Left ventricle myocardium superior (tissue), 1 donor: ENCODE results near the gene CXXC1. TPM values are rescaled to one million over a fixed set of nuclear protein-coding genes. Genes with fewer than 3 reads are reported as not detected.
"Not testable (repeated sequence)": the region's sequence is repeated elsewhere in the genome, so short reads cannot be mapped to it uniquely, and the experiment has no call there.

Source experiments
- ATAC-seq: fragments of 200-7000 bp; cut with Tn5 transposase; one replicate; pipeline ENCODE4 v1.9.1; 2020; ENCODE audit warnings: mild to moderate bottlenecking, moderate library complexity
- DNase-seq: peaks from one replicate; pipeline ENCODE4 v3.0.0-alpha.2; 2020
- intact Hi-C: fragments of 100-400 bp; cut with micrococcal nuclease; formaldehyde crosslinking; loops from one replicate; pipeline ENCODE4 v1.11.0; 2022
- long read RNA-seq: library from polyadenylated mRNA; unstranded; transcript quantifications from one replicate; pipeline ENCODE4 v2.0.0, GENCODE V29; 2021
- total RNA-seq: library from RNA; stranded (reverse); fragmentation: NEBNext Ultra II Directional; extraction: Animal tissue kit (Norgen Biotek cat#: 25700); gene quantifications from one replicate; pipeline ENCODE4 v1.2.1, GENCODE V29; 2021
- donor health status: DM: no; HTN: yes; CAD: no; lungs with severe emphysema.

CXXC1 gene
- 38.2 TPM for total RNA-seq
- long read RNA-seq, transcript CXXC1-201 (15 exons, 2,936 nt), result major isoform, 27 of 50 reads
- long read RNA-seq, partial matches to known transcripts, result 8 of 50 reads
- long read RNA-seq, other reads (novel, unspliced or antisense), result 11 of 50 reads

DNA sequence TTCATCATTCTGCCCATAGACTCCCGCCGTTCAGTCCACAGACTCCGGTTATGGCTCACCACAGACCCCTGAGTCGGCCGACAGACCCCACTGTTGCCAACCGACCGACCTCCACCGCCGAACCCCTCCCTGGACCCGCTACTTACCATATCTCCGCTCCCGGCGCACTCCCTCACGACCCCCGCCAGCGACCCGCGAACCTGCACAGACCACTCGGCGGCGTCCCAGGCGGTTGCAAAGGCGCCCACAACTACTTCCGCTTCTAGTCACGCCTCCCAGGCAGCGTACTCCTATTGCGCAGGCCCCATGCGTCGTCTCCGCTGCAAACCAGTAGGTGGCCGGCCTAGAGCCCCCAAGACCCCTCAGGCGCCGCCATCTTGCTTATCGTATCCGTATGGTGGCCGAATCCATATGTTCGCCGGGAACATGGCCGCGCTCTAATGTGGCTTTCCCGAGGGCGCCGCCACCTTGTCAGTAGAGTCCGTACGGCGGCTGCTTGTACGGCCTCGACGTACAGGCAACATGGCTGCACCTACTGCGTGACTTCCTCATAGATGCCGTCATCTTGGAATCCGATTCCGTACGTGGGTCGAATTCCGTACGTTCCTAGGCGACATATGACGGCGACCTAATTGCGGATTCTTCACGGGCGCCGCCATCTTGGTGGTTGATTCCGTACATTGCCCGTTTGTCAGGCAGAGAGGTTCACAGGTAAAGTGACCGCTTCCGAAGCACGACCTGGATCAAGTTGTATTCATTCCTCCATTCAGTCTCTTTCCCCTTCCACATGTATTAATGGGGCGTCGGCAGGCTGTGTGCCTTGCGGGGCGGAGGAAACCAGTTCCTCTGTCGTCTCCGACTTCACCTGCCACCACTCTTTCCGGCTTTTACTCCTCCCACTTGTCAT lies at the start of gene CXXC1:
Gene CXXC1 (minus strand): TSS at position 252 of the 907 bp plus-strand sequence. CDS start 103 bp downstream, at position 149.
- peak; percentile 98 for DNase-seq
- ATAC-seq, result peak; percentile 94
- intact Hi-C loops, result no loop called here

DNA sequence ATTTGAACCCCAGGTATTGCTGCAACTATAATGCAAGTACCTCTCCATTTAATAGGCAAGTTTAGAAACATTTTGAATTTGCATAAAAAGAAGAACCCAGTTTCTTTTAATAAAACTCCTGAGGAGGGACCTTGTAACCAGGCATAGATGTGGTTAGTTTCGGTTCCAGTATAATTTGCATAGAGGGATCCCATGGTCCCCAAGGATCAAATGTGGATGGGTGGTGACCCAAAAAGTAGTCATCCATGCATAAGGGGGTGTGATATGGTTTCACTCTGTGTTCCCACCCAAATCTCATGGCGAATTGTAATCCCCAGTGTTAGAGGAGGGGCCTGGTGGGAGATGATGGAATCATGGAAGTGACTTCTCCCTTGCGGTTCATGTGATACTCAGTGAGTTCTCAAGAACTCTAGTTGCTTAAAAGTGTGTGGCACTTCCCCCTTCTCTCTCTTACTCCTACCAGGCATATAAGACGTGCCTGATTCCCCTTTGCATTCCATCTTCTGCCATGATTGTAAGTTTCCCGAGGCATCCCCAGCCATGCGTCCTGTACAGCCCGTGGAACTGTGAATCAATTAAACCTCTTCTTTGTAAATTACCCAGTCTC lies 47.2 kb upstream of the CXXC1 start:
- DNase-seq (no peak), ATAC-seq (no peak)
- intact Hi-C loops, result no loop called here

GRCh38 chr18:50331691-50332090 lies 44.2 kb upstream of the CXXC1 start:
- intact Hi-C loops, result no loop called here
- no peak for ATAC-seq
- no peak for DNase-seq

- intact Hi-C loops, result no loop called here
- no peak for ATAC-seq
- DNase-seq, result no peak
Observed at GRCh38 chr18:50330176-50330575, 42.7 kb upstream of the CXXC1 start.

GRCh38 chr18:50327983-50328382 lies 40.5 kb upstream of the CXXC1 start:
- ATAC-seq (no peak), DNase-seq (no peak)
- intact Hi-C loops, result no loop called here

GRCh38 chr18:50320719-50321118 lies 33.2 kb upstream of the CXXC1 start:
- intact Hi-C loops, result no loop called here
- ATAC-seq (no peak), DNase-seq (no peak)

DNA sequence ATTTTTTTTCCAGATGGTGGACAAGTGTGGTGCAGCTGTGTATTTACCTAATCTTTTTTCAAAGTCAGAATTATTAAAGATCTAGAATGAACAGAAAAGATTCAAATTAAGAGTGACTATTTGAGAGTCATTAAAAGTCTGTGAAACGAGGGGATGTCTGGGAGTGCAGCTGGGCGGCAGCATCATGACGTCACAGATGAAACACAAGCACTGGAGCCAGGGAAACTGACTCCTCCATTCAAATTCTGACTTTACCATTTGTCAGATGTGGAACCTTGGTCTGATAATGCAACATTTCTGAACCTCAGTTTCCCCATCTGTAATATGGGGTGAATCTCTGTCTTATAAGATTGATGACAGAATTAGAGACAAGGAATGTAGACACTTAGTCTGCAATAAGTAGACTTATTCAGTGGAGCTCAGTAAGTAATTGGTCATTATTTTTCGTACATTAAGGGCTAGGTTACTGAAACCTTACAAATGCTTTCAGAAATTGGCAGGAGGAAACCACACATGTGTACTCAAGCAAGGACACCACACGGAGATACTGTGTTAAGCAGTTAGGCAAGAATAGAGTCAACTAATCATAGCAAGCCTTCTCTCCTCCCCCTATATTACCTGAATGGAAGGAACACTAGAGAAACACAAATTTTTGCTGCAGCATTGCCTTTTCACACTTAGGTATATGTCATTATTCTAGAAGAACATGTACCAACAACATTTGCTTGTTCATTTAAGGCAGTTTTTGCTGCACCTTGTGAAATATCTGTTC lies 27.8 kb upstream of the CXXC1 start:
- intact Hi-C loops, result no loop called here
- DNase-seq (no peak), ATAC-seq (no peak)

GRCh38 chr18:50313873-50314460 lies 26.5 kb upstream of the CXXC1 start:
- intact Hi-C loops, result no loop called here
- DNase-seq (no peak), ATAC-seq (no peak)

GRCh38 chr18:50313031-50313607 lies 25.6 kb upstream of the CXXC1 start:
- ATAC-seq, result no peak
- intact Hi-C loops, result no loop called here

GRCh38 chr18:50312296-50313030 lies 25.0 kb upstream of the CXXC1 start:
- intact Hi-C loops, result no loop called here
- ATAC-seq, result no peak

More at GRCh38 chr18:50313031-50313607, 25.6 kb upstream of the CXXC1 start:
- DNase-seq, result no peak

GRCh38 chr18:50311650-50312049 lies 24.2 kb upstream of the CXXC1 start:
- ATAC-seq (no peak), DNase-seq (no peak)
- intact Hi-C loops, result no loop called here

More at GRCh38 chr18:50312296-50313030, 25.0 kb upstream of the CXXC1 start:
- no peak for DNase-seq

- intact Hi-C loops, result no loop called here
- ATAC-seq (no peak), DNase-seq (no peak)
Observed at GRCh38 chr18:50310080-50310479, 22.6 kb upstream of the CXXC1 start.

GRCh38 chr18:50308851-50309250 lies 21.4 kb upstream of the CXXC1 start:
- intact Hi-C loops, DNase-seq, ATAC-seq: not testable (repeated sequence)

- intact Hi-C loops, result no loop called here
- DNase-seq, result peak; percentile 93
- ATAC-seq, result peak; percentile 99
Observed at GRCh38 chr18:50307738-50308470, 20.4 kb upstream of the CXXC1 start.

- no peak for DNase-seq
- intact Hi-C loops, result no loop called here
- no peak for ATAC-seq
Observed at GRCh38 chr18:50307400-50307737, 19.9 kb upstream of the CXXC1 start.

DNA sequence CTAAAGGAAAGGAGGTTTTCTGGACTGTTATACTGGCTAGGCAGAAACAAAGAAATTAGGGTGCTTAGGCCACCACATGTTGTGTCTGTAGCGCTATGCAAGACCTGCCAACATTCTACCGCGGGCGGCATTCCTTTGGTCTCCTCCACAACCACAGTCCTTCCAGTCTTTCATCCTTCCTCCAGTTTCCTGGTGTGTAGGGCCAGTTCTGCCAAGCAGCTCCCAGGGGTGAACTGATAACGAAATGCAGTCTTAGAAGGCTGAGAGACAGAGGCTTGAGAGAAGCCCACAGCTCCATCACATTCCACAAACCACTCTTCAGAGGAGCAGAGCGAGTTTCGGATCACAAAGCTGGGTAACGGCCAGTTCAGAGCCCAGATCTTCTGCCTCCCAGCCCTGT lies 19.5 kb upstream of the CXXC1 start:
- intact Hi-C loops, result no loop called here
- DNase-seq (no peak), ATAC-seq (no peak)

DNA sequence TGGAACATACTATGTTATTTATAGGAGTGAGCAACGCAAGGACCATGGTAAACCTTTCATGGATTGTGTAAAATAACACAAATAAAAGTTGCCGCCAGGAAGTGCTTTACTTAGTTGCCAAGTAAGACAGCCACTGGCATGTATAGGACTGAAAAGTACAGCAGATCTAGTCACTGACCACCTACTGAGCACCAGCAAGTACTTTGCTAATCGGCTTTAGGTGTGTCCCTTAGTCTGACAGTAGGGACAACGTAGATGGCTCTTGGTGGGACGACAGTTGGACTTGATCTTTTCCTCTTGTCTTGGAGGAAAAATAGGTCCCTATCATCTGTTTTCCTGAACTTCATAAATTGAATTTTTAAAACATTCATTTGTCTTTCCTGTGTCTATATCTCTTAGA lies 13.6 kb upstream of the CXXC1 start:
- ATAC-seq (no peak), DNase-seq (no peak)
- intact Hi-C loops, result no loop called here
